HepG2 (cell line): ENCODE measurements around the gene AJUBA. TPM values are rescaled to one million over a fixed set of nuclear protein-coding genes. Genes with fewer than 3 reads are reported as not detected.

Experiments used
- ARID2 ChIP-seq: sonication (generic); formaldehyde crosslinking; IDR thresholded peaks from 2 replicates; pipeline ENCODE4 v1.8.1; 2022; ENCODE audit warnings: mild to moderate bottlenecking, missing genetic modification reagents, borderline replicate concordance
- CBX5 ChIP-seq: sonication (generic); formaldehyde crosslinking; IDR thresholded peaks from 2 replicates; pipeline ENCODE4 v1.4.0; 2020; ENCODE audit warnings: missing genetic modification reagents, borderline replicate concordance
- CREB3 ChIP-seq: sonication (generic); formaldehyde crosslinking; IDR thresholded peaks from 2 replicates; pipeline ENCODE4 v1.5.0; 2020; ENCODE audit warnings: missing genetic modification reagents
- EHMT2 ChIP-seq: fragments of 200-600 bp; sonication (generic); IDR thresholded peaks from 2 replicates; pipeline ENCODE4 v1.7.0; 2017; ENCODE audit warnings: antibody characterized with exemption, low read depth, low read length, borderline replicate concordance
- HMG20B ChIP-seq: conservative IDR thresholded peaks from 2 replicates; pipeline ENCODE4 v1.6.1; 2016; ENCODE audit warnings: missing genetic modification reagents, missing compliant biosample characterization
- HOXA7 ChIP-seq: sonication (generic); formaldehyde crosslinking; IDR thresholded peaks from 2 replicates; pipeline ENCODE4 v1.8.1; 2022; ENCODE audit warnings: mild to moderate bottlenecking, missing genetic modification reagents, moderate library complexity
- ISL2 ChIP-seq: sonication (generic); formaldehyde crosslinking; IDR thresholded peaks from 2 replicates; pipeline ENCODE4 v1.5.0; 2020; ENCODE audit warnings: missing genetic modification reagents
- KDM1A ChIP-seq: IDR thresholded peaks from 2 replicates; pipeline ENCODE4 v1.6.1; 2016; ENCODE audit warnings: missing compliant biosample characterization
- MIER2 ChIP-seq: IDR thresholded peaks from 2 replicates; pipeline ENCODE4 v1.6.1; 2016; ENCODE audit warnings: missing biosample characterization, missing genetic modification reagents
- MLXIP ChIP-seq: sonication (generic); formaldehyde crosslinking; IDR thresholded peaks from 2 replicates; pipeline ENCODE4 v1.9.0; 2021; ENCODE audit warnings: missing genetic modification reagents, borderline replicate concordance
- MXD3 ChIP-seq: IDR thresholded peaks from 2 replicates; pipeline ENCODE4 v1.6.1; 2016; ENCODE audit warnings: mild to moderate bottlenecking, missing biosample characterization, missing genetic modification reagents
- NCOA2 ChIP-seq: sonication (generic); formaldehyde crosslinking; IDR thresholded peaks from 2 replicates; pipeline ENCODE4 v1.8.0; 2022; ENCODE audit warnings: inconsistent platforms
- NKX3-1 ChIP-seq: sonication (generic); formaldehyde crosslinking; IDR thresholded peaks from 2 replicates; pipeline ENCODE4 v1.5.0; 2020; ENCODE audit warnings: missing genetic modification reagents
- POLR2AphosphoS5 ChIP-seq: IDR thresholded peaks from 2 replicates; pipeline ENCODE4 v1.6.1; 2012; ENCODE audit warnings: low read depth, low read length
- PTBP1 ChIP-seq: fragments of 200-400 bp; formaldehyde crosslinking; IDR thresholded peaks from 2 replicates; pipeline ENCODE4 v1.6.1; 2018; ENCODE audit warnings: low read length, low read depth; ENCODE audit not compliant: poor library complexity, severe bottlenecking
- SNAPC2 ChIP-seq: sonication (generic); formaldehyde crosslinking; IDR thresholded peaks from 2 replicates; pipeline ENCODE4 v1.8.1; 2022; ENCODE audit warnings: mild to moderate bottlenecking, missing genetic modification reagents
- TFE3 ChIP-seq: IDR thresholded peaks from 2 replicates; pipeline ENCODE4 v1.6.1; 2016
- ZNF567 ChIP-seq: sonication (generic); formaldehyde crosslinking; IDR thresholded peaks from 2 replicates; pipeline ENCODE4 v1.8.1; 2023; ENCODE audit warnings: mild to moderate bottlenecking, missing genetic modification reagents, borderline replicate concordance
- ZNF577 ChIP-seq: sonication (generic); formaldehyde crosslinking; IDR thresholded peaks from 2 replicates; pipeline ENCODE4 v1.4.0; 2020; ENCODE audit warnings: mild to moderate bottlenecking, low read depth, missing genetic modification reagents, borderline replicate concordance
- ZNF607 ChIP-seq: sonication (generic); formaldehyde crosslinking; IDR thresholded peaks from 2 replicates; pipeline ENCODE4 v1.5.1; 2020; ENCODE audit warnings: missing genetic modification reagents, mild to moderate bottlenecking, borderline replicate concordance
- ZNF775 ChIP-seq: sonication (generic); formaldehyde crosslinking; IDR thresholded peaks from 2 replicates; pipeline ENCODE4 v1.4.0; 2020; ENCODE audit warnings: missing genetic modification reagents, mild to moderate bottlenecking, moderate library complexity, borderline replicate concordance
- ZNF784 ChIP-seq: sonication (generic); formaldehyde crosslinking; IDR thresholded peaks from 2 replicates; pipeline ENCODE4 v1.5.1; 2020; ENCODE audit warnings: missing genetic modification reagents, mild to moderate bottlenecking, borderline replicate concordance
- polyA plus RNA-seq, 8 experiments: library from polyadenylated mRNA; depleted of rRNA in 3 of 8; stranded (reverse) in 7 of 8; unstranded in 1 of 8; fragments of >200 nt; fragmentation: Illumina TruSeq in 4 of 8; extraction: Trizol in 4 of 8; gene quantifications; 2 replicates each; pipeline versions ENCODE4 v1.2.1 to v1.2.3, GENCODE V29; 2011 to 2016; ENCODE audit warnings: low read depth in 4 of 8, missing spikeins in 1 of 8, mixed read lengths in 1 of 8; ENCODE audit not compliant: insufficient read depth in 1 of 8
- total RNA-seq, 5 experiments: library from RNA; depleted of rRNA; stranded (reverse); fragments of >200 nt; fragmentation: Illumina TruSeq; extraction: Trizol; gene quantifications; 2 replicates each; pipeline ENCODE4 v1.2.3, GENCODE V29; 2016; ENCODE audit warnings: low read depth in 1 of 5

AJUBA gene
- total and polyA plus RNA-seq, 2 of the 13 experiments (the other 11 are each of a cell fraction or from before 2014, with no cell fraction given), result 157 to 241 TPM

GRCh38 chr14:22986508-22987054 lies 4.2 kb upstream of the AJUBA start (continued):
- TF ChIP-seq ZNF775 (CRISPR knock-in tag) (no peak), ZNF784 (CRISPR knock-in tag) (0 out of 2 replicates have a peak, but pooled peaks have one; percentile 41), ARID2 (no peak), ISL2 (CRISPR knock-in tag) (no peak), KDM1A (CRISPR knock-in tag) (no peak), CREB3 (no peak), POLR2AphosphoS5 (0 out of 2 replicates have a peak, but pooled peaks have one; percentile 2), NCOA2 (CRISPR knock-in tag) (peak; percentile 55; the same call in 1 of the 2 replicates), TFE3 (no peak), MXD3 (CRISPR knock-in tag) (no peak), PTBP1 (no peak), ZNF577 (CRISPR knock-in tag) (no peak), HMG20B (CRISPR knock-in tag) (no peak), CBX5 (CRISPR knock-in tag) (peak; percentile 91; the same call in 1 of the 2 replicates), HOXA7 (no peak), ZNF567 (CRISPR knock-in tag) (0 out of 2 replicates have a peak, but pooled peaks have one; percentile 18), SNAPC2 (CRISPR knock-in tag) (no peak), MIER2 (CRISPR knock-in tag) (peak; percentile 20; the same call in 1 of the 2 replicates), EHMT2 (no peak), NKX3-1 (CRISPR knock-in tag) (no peak), MLXIP (CRISPR knock-in tag) (no peak), ZNF607 (no peak)
